ENCODE data around the gene TOM1. TPM values are rescaled to one million over a fixed set of nuclear protein-coding genes. Genes with fewer than 3 reads are reported as not detected.

The TOM1 gene
- total and polyA plus RNA-seq, 7 experiments from 2014 or later = 32.3 to 225 (median 55.3) TPM

GRCh38 chr22:35314161-35314942 is 14.7 kb downstream of the TOM1 start:
- Histone ChIP-seq H3K4me1 (ENCODE audit: control insufficient read depth in 2 of 2, insufficient read depth in 2 of 2, low read length in 2 of 2) (peaks cover 0 to 6% of the 10 kb centered on the region in 2 donors), H3K27ac (ENCODE audit: low read depth, low read length) (no peak overlapping the region), H3K9me3 (ENCODE audit: control insufficient read depth in 2 of 3, low read length in 3 of 3) (no peaks in the 10 kb centered on the region), H3K27me3 (ENCODE audit: control insufficient read depth in 2 of 2, insufficient read depth in 2 of 2, low read length in 2 of 2) (no peaks in the 10 kb centered on the region), H3K4me3 (ENCODE audit: low read length) (no peak overlapping the region), H3K36me3 (ENCODE audit: control insufficient read depth in 2 of 3, insufficient read depth in 3 of 3, low read length in 3 of 3) (peaks cover 0 to 35% (median 11%) of the 10 kb centered on the region in 3 experiments)
- no peaks in the 10 kb centered on the region for H3K27me3 Mint-ChIP-seq
- peak overlapping the region in 3 of 9 donors; percentile 15 to 51 (median 29) for H3K27ac Mint-ChIP-seq
- intact Hi-C loops (cut with micrococcal nuclease) = no loop called here
- DNase-seq (no peak), ATAC-seq (no peak)
- ChIA-PET CTCF (no interaction called here), POLR2A (interaction anchor here (0.8 kb wide), 1 partner anchor 17 kb away, joined by 5 read pairs; no protein-coding TSS in a partner anchor)
- H3K36me3 Mint-ChIP-seq = peaks cover 0 to 20% (median 3%) of the 10 kb centered on the region in 5 donors
- peaks cover 0 to 2% (median 0%) of the 10 kb centered on the region in 11 donors for H3K9me3 Mint-ChIP-seq
- peaks cover 31 to 62% (median 52%) of the 10 kb centered on the region in 7 donors for H3K4me1 Mint-ChIP-seq
- H3K4me3 Mint-ChIP-seq = peak overlapping the region in 4 of 10 donors; percentile 28 to 48 (median 32)

DNA sequence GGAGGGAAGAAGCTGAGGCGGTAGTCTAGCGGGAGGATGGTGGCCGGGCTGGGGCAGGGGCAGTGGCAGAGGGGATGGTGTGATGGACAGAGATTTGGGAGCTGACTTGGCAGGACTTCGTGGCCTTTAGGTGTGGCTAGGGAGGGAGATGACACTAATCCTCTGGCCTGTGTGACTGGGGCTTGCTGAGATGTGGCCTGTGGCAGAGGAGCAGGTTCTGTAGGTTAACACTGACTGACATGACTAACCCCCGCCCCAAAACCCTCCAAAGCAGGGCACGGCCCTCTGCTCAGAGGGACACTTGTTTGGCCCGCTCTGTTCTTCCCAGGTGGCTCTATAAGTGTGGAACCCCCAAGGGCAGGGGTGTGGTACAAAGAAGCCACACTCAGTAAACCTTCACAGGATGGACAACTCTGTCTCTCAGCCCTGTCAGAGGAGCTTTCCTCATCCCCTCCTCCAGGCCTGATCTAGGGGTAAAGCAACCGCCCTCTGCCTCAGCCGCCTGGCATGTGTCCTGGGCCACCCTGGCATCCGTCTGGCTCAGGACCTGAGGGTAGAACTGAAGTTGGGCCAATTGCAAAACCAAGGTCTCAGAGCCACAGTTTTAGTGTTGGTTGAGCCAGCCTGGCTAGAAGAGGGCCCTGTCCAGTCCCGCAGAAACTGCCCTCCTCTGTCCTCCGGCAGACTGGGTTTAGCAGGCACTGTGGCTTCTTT is 15.6 kb downstream of the TOM1 start:
- ATAC-seq = no peak
- intact Hi-C loops (cut with micrococcal nuclease) = no loop called here
- Mint-ChIP-seq H3K36me3 (peaks cover 0 to 20% (median 3%) of the 10 kb centered on the region in 5 donors), H3K27ac (peak overlapping the region in 1 of 9 donors; percentile 29), H3K4me1 (peaks cover 24 to 52% (median 43%) of the 10 kb centered on the region in 7 donors), H3K4me3 (peak overlapping the region in 1 of 10 donors; percentile 28), H3K9me3 (peaks cover 0 to 2% (median 0%) of the 10 kb centered on the region in 11 donors), H3K27me3 (no peaks in the 10 kb centered on the region)
- no peak overlapping the region for H3K27ac ChIP-seq (ENCODE audit: low read depth, low read length)
- no peaks in the 10 kb centered on the region for H3K9me3 ChIP-seq (ENCODE audit: control insufficient read depth in 2 of 3, low read length in 3 of 3)
- CTCF ChIA-PET = no interaction called here
- POLR2A ChIA-PET = interaction anchor here (0.8 kb wide), 1 partner anchor 17 kb away, joined by 5 read pairs; no protein-coding TSS in a partner anchor
- H3K4me3 ChIP-seq (ENCODE audit: low read length) = no peak overlapping the region
- peaks cover 0 to 42% (median 11%) of the 10 kb centered on the region in 3 experiments for H3K36me3 ChIP-seq (ENCODE audit: control insufficient read depth in 2 of 3, insufficient read depth in 3 of 3, low read length in 3 of 3)
- H3K4me1 ChIP-seq (ENCODE audit: control insufficient read depth in 2 of 2, insufficient read depth in 2 of 2, low read length in 2 of 2) = no peaks in the 10 kb centered on the region
- no peaks in the 10 kb centered on the region for H3K27me3 ChIP-seq (ENCODE audit: control insufficient read depth in 2 of 2, insufficient read depth in 2 of 2, low read length in 2 of 2)
- DNase-seq = no peak

- H3K27ac Mint-ChIP-seq = peak overlapping the region in 2 of 9 donors; percentile 42 to 45
- H3K36me3 ChIP-seq (ENCODE audit: control insufficient read depth in 2 of 3, insufficient read depth in 3 of 3, low read length in 3 of 3) = peaks cover 0 to 50% (median 11%) of the 10 kb centered on the region in 3 experiments
- no peak overlapping the region for H3K4me3 ChIP-seq (ENCODE audit: low read length)
- no peaks in the 10 kb centered on the region for H3K9me3 Mint-ChIP-seq
- H3K36me3 Mint-ChIP-seq = peaks cover 0 to 21% (median 3%) of the 10 kb centered on the region in 5 donors
- H3K9me3 ChIP-seq (ENCODE audit: control insufficient read depth in 2 of 3, low read length in 3 of 3) = no peaks in the 10 kb centered on the region
- H3K27ac ChIP-seq (ENCODE audit: low read depth, low read length) = no peak overlapping the region
- intact Hi-C loops (cut with micrococcal nuclease) = no loop called here
- H3K4me1 Mint-ChIP-seq = peaks cover 16 to 44% (median 35%) of the 10 kb centered on the region in 7 donors
- no peaks in the 10 kb centered on the region for H3K27me3 Mint-ChIP-seq
- peak; percentile 13 for ATAC-seq
- no peak for DNase-seq
- ChIA-PET CTCF (no interaction called here), POLR2A (no interaction called here)
- no peaks in the 10 kb centered on the region for H3K27me3 ChIP-seq (ENCODE audit: control insufficient read depth in 2 of 2, insufficient read depth in 2 of 2, low read length in 2 of 2)
- H3K4me3 Mint-ChIP-seq = peak overlapping the region in 2 of 10 donors; percentile 25 to 45
- no peaks in the 10 kb centered on the region for H3K4me1 ChIP-seq (ENCODE audit: control insufficient read depth in 2 of 2, insufficient read depth in 2 of 2, low read length in 2 of 2)
Measured at GRCh38 chr22:35315855-35316745, 16.4 kb downstream of the TOM1 start.

DNA sequence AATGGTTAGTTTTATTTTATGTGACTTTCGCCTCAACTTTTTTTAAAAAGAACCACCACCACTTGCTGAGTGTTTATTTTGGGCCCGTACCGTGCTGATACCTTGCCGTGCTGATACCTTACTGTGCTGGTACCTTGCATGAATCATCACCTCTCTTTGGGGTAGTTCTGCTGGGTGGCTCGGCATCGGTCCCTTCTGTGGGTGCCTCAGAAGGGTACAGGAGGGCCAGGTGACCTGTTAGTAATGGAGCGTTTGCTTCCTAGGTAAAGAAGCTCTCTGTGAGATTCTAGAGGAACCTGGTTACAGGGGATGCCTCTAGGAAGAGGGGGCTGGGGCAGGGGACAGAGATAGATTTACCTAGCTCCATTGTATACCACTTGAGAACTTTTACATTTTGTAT is 17.1 kb downstream of the TOM1 start:
- no peak for DNase-seq
- CTCF ChIA-PET = no interaction called here

GRCh38 chr22:35317680-35318290 is 18.1 kb downstream of the TOM1 start:
- Histone ChIP-seq H3K27me3 (ENCODE audit: control insufficient read depth in 2 of 2, insufficient read depth in 2 of 2, low read length in 2 of 2) (no peaks in the 10 kb centered on the region), H3K9me3 (ENCODE audit: control insufficient read depth in 2 of 3, low read length in 3 of 3) (no peaks in the 10 kb centered on the region), H3K4me3 (ENCODE audit: low read length) (no peak overlapping the region), H3K36me3 (ENCODE audit: control insufficient read depth in 2 of 3, insufficient read depth in 3 of 3, low read length in 3 of 3) (peaks cover 0 to 64% (median 17%) of the 10 kb centered on the region in 3 experiments), H3K27ac (ENCODE audit: low read depth, low read length) (no peak overlapping the region), H3K4me1 (ENCODE audit: control insufficient read depth in 2 of 2, insufficient read depth in 2 of 2, low read length in 2 of 2) (no peaks in the 10 kb centered on the region)
- Mint-ChIP-seq H3K4me3 (no peak overlapping the region), H3K27me3 (no peaks in the 10 kb centered on the region), H3K4me1 (peaks cover 11 to 31% (median 23%) of the 10 kb centered on the region in 7 donors), H3K9me3 (no peaks in the 10 kb centered on the region), H3K27ac (peak overlapping the region in 1 of 9 donors; percentile 13), H3K36me3 (peaks cover under 1 to 31% (median 4%) of the 10 kb centered on the region in 5 donors)
- ChIA-PET CTCF (no interaction called here), POLR2A (no interaction called here)
- intact Hi-C loops (cut with micrococcal nuclease) = no loop called here
- ATAC-seq (no peak), DNase-seq (no peak)

More for the DNA sequence above, 17.1 kb downstream of the TOM1 start:
- no peaks in the 10 kb centered on the region for H3K9me3 Mint-ChIP-seq
- H3K36me3 Mint-ChIP-seq = peaks cover 0 to 23% (median 4%) of the 10 kb centered on the region in 5 donors
- Histone ChIP-seq H3K27ac (ENCODE audit: low read depth, low read length) (no peak overlapping the region), H3K4me3 (ENCODE audit: low read length) (no peak overlapping the region), H3K36me3 (ENCODE audit: control insufficient read depth in 2 of 3, insufficient read depth in 3 of 3, low read length in 3 of 3) (peaks cover 0 to 54% (median 11%) of the 10 kb centered on the region in 3 experiments), H3K27me3 (ENCODE audit: control insufficient read depth in 2 of 2, insufficient read depth in 2 of 2, low read length in 2 of 2) (no peaks in the 10 kb centered on the region), H3K4me1 (ENCODE audit: control insufficient read depth in 2 of 2, insufficient read depth in 2 of 2, low read length in 2 of 2) (no peaks in the 10 kb centered on the region), H3K9me3 (ENCODE audit: control insufficient read depth in 2 of 3, low read length in 3 of 3) (no peaks in the 10 kb centered on the region)
- POLR2A ChIA-PET = no interaction called here
- H3K27ac Mint-ChIP-seq = no peak overlapping the region
- intact Hi-C loops (cut with micrococcal nuclease) = no loop called here
- no peaks in the 10 kb centered on the region for H3K27me3 Mint-ChIP-seq
- H3K4me1 Mint-ChIP-seq = peaks cover 16 to 38% (median 28%) of the 10 kb centered on the region in 7 donors
- H3K4me3 Mint-ChIP-seq = no peak overlapping the region
- no peak for ATAC-seq
